GM21825 (cell line): ENCODE results near the gene NDUFS3.

Experiments used
- ATAC-seq: cut with Tn5 transposase; IDR thresholded peaks from one replicate; pipeline ENCODE4 v1.9.1; 2021; ENCODE audit warnings: mild to moderate bottlenecking, moderate library complexity; ENCODE audit not compliant: unreplicated experiment

Gene NDUFS3

DNA sequence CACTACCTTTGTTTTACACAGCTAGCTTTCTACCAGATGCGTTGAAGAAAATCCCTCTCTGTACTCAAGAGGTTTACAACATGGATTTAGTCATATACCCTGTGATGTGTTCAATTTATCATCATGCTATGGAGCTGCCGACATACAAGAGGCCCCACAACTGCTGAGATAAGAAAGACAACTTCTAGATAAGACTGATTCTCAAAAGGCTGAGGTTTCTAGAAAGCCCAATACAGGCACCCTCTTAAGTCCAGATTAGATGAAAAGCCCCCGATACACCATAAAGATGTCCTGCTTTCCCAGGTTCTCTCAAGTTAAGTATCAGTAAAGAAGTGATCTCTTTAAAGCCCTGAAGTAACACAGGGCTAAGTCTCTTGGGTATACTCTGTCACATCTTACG, 49.2 kb downstream of the NDUFS3 start:
- ATAC-seq, result no peak

DNA sequence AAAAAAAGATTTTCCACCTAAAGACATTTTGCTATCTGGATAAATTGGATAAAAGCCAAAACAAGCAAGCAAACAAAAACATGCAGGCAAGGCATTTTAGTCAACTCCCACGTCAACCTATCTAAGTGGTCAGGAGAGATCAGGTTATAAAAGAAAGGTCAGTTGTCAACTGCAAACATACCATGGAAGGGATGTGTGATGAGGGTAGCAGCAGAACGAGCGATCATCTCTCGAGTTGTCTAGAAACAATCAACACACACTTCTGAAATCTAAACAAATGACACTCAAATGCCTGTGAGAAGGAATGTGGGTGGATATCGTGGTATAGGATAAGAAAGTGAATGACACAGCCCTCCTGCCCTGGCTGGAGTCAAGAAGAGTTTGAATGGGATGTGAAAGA, 52.6 kb downstream of the NDUFS3 start:
- no peak for ATAC-seq
